Left ventricle myocardium inferior (tissue), 1 donor: ENCODE results near the gene GRIK4. TPM values are rescaled to one million over a fixed set of nuclear protein-coding genes. Genes with fewer than 3 reads are reported as not detected.

Source experiments
- DNase-seq: peaks from one replicate; pipeline ENCODE4 v3.0.0-alpha.2; 2020
- H3K27ac ChIP-seq: fragments of 200-600 bp; replicated peaks from 2 replicates; pipeline ENCODE4 v1.8.0; 2021
- H3K27me3 ChIP-seq: fragments of 200-600 bp; 2 replicates; pipeline ENCODE4 v1.8.0; 2021; ENCODE audit warnings: low read depth
- H3K36me3 ChIP-seq: fragments of 200-600 bp; 2 replicates; pipeline ENCODE4 v1.8.0; 2021
- H3K4me1 ChIP-seq: fragments of 200-600 bp; 2 replicates; pipeline ENCODE4 v1.8.0; 2021
- H3K4me3 ChIP-seq: fragments of 200-600 bp; 2 replicates; pipeline ENCODE4 v1.8.0; 2021; ENCODE audit warnings: mild to moderate bottlenecking, moderate library complexity
- H3K9me3 ChIP-seq: fragments of 200-600 bp; replicated peaks from 2 replicates; pipeline ENCODE4 v1.8.0; 2021
- intact Hi-C: fragments of 100-400 bp; cut with micrococcal nuclease; formaldehyde crosslinking; loops from one replicate; pipeline ENCODE4 v1.11.0; 2022
- total RNA-seq: library from RNA; stranded (reverse); fragmentation: NEBNext Ultra II Directional; extraction: Animal tissue kit (Norgen Biotek cat#: 25700); gene quantifications from one replicate; pipeline ENCODE4 v1.2.1, GENCODE V29; 2021
- TF ChIP-seq, protein P1 (sequence below): fragments of 200-600 bp; IDR thresholded peaks from 2 replicates; pipeline ENCODE4 v1.8.0; 2021; ENCODE audit warnings: antibody characterized with exemption, mild to moderate bottlenecking, borderline replicate concordance
- donor health status: DM: no; HTN: yes; CAD: no; lungs with severe emphysema.

GRIK4 gene
- total RNA-seq, 1 donor from 2014 or later, result 0.16 TPM

DNA sequence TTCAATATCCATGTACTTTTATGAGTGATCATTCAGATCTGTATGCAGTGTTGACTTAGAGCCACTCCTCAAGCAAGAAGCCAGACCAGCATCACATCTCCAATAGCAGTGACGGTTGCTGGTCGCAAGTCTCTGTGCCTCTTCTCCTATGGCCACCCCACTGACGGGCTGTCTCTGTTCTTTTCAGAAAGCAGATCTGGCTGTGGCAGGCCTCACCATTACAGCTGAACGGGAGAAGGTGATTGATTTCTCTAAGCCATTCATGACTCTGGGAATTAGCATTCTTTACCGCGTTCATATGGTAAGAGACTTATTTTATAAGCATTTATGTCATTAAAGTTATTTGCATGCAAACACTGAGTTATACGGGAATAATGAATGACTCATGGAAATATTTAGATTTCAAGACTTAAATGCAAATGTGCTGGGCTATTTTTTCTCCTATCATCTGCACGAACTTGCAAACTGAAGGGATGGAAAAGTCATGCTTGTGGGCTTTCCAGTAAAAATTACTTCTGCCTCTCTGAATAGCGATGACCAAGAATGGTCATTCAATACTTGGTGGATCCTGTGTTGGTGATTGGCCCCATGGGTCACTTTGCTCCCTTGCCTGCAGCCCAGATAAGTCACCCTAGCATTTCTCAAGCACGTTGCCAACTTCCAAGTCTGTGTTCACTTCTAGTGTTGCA is 428.8 kb downstream of the GRIK4 start:
- DNase-seq, result no peak
- no peak overlapping the region for H3K27ac ChIP-seq
- H3K36me3 ChIP-seq, result no peaks in the 10 kb centered on the region
- no peak overlapping the region for H3K4me3 ChIP-seq
- H3K27me3 ChIP-seq, result peaks cover 74% of the 10 kb centered on the region
- no peaks in the 10 kb centered on the region for H3K4me1 ChIP-seq
- TF ChIP-seq, protein P1, sequence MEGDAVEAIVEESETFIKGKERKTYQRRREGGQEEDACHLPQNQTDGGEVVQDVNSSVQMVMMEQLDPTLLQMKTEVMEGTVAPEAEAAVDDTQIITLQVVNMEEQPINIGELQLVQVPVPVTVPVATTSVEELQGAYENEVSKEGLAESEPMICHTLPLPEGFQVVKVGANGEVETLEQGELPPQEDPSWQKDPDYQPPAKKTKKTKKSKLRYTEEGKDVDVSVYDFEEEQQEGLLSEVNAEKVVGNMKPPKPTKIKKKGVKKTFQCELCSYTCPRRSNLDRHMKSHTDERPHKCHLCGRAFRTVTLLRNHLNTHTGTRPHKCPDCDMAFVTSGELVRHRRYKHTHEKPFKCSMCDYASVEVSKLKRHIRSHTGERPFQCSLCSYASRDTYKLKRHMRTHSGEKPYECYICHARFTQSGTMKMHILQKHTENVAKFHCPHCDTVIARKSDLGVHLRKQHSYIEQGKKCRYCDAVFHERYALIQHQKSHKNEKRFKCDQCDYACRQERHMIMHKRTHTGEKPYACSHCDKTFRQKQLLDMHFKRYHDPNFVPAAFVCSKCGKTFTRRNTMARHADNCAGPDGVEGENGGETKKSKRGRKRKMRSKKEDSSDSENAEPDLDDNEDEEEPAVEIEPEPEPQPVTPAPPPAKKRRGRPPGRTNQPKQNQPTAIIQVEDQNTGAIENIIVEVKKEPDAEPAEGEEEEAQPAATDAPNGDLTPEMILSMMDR, result no peak
- H3K9me3 ChIP-seq, result peaks cover 12% of the 10 kb centered on the region
- intact Hi-C loops, result no loop called here

GRCh38 chr11:120941000-120941399 is 429.5 kb downstream of the GRIK4 start:
- Histone ChIP-seq H3K4me3 (no peak overlapping the region), H3K27ac (no peak overlapping the region), H3K36me3 (no peaks in the 10 kb centered on the region), H3K27me3 (peaks cover 79% of the 10 kb centered on the region), H3K9me3 (peaks cover 14% of the 10 kb centered on the region), H3K4me1 (no peaks in the 10 kb centered on the region)
- intact Hi-C loops, result no loop called here
- no peak for DNase-seq
- TF ChIP-seq, protein P1, result no peak

DNA sequence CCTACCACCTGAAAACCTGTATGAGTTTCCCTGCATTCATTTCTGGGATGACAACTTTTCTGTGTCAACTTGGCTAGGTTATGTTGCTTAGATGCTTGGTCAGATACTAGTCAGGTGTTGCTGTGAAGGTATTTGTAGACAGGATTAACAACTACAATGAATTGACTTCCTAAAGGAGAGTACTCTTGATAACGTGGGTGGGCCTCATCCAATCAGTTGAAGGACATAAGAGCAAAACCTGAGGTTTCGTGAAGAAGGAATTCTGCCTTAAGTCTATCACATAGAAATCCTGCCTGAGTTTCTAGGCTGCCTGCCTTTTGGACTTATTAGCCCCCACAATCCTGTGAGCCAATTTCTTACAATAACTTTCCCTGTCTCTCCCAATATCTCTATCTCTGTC is 431.2 kb downstream of the GRIK4 start:
- Histone ChIP-seq H3K4me1 (no peaks in the 10 kb centered on the region), H3K27me3 (peaks cover 85% of the 10 kb centered on the region), H3K9me3 (peaks cover 14% of the 10 kb centered on the region), H3K27ac (no peak overlapping the region), H3K4me3 (no peak overlapping the region), H3K36me3 (no peaks in the 10 kb centered on the region)
- TF ChIP-seq, protein P1, result no peak
- DNase-seq, result no peak
- intact Hi-C loops, result no loop called here

- intact Hi-C loops, result no loop called here
- Histone ChIP-seq H3K9me3 (peaks cover 14% of the 10 kb centered on the region), H3K36me3 (no peaks in the 10 kb centered on the region), H3K27me3 (peaks cover 84% of the 10 kb centered on the region), H3K4me1 (no peaks in the 10 kb centered on the region), H3K4me3 (no peak overlapping the region), H3K27ac (no peak overlapping the region)
- DNase-seq, result no peak
- TF ChIP-seq, protein P1, result peak; percentile 24
These were observed 433.5 kb downstream of the GRIK4 start for GRCh38 chr11:120945042-120945441.

- Histone ChIP-seq H3K27ac (no peak overlapping the region), H3K27me3 (peaks cover 41% of the 10 kb centered on the region), H3K9me3 (no peaks in the 10 kb centered on the region), H3K4me1 (peaks cover 12% of the 10 kb centered on the region), H3K36me3 (no peaks in the 10 kb centered on the region), H3K4me3 (no peak overlapping the region)
- TF ChIP-seq, protein P1, result no peak
- DNase-seq, result no peak
- intact Hi-C loops, result loop anchor here (10.0 kb wide), 1 partner anchor 436 kb away; the partner anchor contains the start of gene GRIK4
These were observed 439.3 kb downstream of the GRIK4 start for GRCh38 chr11:120950880-120951279.
